Measurements from ENCODE around the gene RNU2-63P.
"Not testable (repeated sequence)": the region's sequence is repeated elsewhere in the genome, so short reads cannot be mapped to it uniquely, and the experiment has no call there.

The RNU2-63P gene

DNA sequence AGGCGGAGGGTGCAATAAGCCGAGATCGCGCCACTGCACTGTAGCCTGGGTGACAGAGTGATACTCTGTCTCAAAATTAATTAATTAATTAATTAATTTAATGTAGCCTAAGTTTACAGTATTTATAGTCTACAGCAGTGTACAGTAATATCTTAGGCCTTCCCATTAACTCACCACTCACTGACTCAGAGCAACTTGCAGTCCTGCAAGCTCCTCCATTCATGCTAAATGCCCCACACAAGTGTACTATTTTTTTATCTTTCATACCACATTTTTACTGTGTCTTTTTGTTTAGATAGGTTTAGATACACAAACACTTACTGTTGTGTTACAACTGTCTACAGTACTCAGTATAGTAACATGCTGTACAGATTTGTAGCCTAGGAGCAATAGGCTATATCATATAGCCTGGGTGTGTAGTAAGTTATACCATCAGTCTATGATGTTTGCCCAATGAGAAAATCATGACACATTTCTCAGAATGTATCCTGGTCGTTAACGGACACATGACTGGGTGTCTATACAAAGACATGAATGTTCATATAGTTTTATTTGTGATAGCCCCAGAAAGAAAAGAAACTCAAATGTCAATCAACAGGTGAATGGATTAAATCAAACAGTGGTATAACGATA, 15.8 kb upstream of the RNU2-63P start:
- no peak for DNase-seq

GRCh38 chr2:88028931-88029330, 12.6 kb upstream of the RNU2-63P start:
- DNase-seq: no peak

DNA sequence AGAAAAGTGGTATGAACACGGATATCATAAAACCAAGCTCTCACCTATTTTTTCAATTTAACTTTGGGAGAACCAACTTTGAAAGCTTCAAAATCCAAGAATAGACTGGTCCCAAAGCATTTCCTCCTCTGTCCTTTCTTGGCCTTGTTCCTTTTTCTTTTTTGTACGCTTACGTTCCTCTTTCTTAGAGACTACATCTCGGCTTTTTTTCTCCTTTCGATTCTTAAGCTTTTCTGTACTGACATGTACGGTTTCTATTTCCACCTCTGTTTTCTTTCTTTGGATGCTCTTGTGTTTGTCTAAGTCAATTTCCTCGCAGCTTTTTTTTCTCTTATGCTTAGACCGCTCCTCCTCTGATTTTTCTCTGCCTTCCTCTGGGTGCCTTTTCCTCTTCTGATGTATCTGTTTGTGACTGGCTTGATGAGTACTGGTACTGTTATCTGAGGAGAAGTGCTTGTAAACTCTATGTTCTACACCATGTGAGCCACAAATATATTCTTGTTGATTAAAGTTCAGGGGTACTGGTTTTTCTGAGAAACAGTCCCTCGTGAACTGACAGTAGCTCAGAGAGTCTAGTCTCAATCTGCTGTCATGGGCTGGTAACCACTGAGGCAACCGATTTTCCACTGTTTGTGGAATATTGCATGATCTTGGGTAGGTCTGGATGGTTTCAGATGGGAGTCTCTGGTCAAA, 11.5 kb upstream of the RNU2-63P start:
- no peak for DNase-seq

- no peak for DNase-seq
These were observed 8.2 kb upstream of the RNU2-63P start for GRCh38 chr2:88024509-88024908.

DNA sequence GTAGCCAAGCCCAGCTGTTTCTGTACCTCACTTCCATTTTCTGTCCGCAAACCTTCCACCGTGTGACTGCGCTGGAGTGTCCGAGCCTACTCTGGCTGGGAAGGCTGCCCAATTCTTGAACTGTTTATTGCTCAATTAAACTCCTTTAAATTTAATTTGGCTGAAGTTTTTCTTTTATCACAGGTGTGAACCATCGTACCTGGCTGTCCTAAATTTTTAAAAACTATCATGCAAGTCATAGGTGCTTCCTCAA, 6.2 kb upstream of the RNU2-63P start:
- DNase-seq: no peak

DNA sequence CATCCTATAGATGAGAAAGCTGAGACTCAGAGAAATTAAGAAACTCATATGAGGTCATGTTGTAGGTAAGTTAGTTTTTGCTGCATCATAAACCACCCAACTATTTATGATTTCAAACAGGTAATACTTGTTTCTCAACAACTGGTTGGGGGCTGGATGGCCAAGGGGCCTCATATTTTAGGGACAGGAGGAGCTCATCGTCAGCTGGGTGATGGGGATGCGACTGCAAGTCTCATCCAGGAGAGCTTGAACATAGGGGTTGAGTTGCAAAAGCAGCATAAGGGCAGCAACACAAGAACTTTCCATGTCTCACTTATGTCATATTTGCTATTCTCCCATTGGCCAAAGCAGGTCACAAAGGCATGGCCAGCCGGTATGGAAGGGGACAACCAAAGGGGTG, 3.6 kb upstream of the RNU2-63P start:
- DNase-seq: no peak

DNA sequence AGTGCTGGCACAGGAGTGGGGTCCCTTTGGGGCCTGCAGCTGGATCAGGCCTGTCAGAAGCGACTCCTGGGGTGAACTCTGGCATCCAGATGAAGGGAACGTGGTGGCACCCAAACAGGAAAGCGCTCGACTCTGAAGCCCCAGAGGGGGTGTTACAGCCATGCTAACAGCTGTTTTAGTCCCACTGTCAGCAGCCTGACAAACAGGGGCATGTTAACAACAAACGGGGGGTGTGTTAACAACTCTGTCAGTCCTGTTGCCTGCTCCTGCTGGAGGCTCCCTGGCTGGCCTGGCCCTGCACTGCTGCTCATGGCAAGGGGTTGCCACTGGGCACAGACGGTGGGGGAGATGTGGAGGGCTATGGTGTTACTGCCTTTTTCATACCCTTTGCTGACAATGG, 2.6 kb upstream of the RNU2-63P start:
- no peak for DNase-seq

DNA sequence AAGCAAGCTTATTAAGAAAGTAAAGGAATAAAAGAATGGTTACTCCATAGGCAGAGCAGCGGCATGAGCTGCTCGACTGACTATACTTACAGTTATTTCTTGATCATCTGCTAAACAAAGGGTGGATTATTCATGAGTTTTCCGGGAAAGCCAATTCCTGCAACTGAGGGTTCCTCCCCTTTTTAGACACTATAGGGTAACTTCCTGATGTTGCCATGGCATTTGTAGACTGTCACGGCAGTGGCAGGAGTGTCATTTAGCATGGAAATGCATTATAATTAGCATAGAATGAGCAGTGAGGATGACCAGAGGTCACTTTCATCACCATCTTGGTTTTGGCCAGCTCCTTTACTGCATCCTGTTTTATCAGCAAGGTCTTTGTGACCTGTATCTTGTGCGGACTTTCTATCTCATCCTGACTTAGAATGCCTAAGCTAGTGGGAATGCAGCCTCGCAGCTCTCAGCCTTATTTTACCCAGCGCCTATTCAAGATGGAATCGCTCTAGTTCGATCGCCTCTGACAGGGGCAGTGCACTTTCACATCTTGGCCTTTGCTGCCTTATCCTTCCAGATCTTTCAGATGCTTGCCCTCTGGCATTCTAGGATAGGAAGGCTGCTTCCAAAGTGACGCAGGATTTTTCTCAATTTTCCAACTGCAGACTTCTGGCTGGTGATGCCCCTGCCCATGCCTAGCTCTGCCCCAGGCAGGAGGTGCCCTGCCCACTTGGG, 1.9 kb upstream of the RNU2-63P start:
- DNase-seq: not testable (repeated sequence)

GRCh38 chr2:88017780-88018038, 1.4 kb upstream of the RNU2-63P start:
- not testable (repeated sequence) for DNase-seq

DNA sequence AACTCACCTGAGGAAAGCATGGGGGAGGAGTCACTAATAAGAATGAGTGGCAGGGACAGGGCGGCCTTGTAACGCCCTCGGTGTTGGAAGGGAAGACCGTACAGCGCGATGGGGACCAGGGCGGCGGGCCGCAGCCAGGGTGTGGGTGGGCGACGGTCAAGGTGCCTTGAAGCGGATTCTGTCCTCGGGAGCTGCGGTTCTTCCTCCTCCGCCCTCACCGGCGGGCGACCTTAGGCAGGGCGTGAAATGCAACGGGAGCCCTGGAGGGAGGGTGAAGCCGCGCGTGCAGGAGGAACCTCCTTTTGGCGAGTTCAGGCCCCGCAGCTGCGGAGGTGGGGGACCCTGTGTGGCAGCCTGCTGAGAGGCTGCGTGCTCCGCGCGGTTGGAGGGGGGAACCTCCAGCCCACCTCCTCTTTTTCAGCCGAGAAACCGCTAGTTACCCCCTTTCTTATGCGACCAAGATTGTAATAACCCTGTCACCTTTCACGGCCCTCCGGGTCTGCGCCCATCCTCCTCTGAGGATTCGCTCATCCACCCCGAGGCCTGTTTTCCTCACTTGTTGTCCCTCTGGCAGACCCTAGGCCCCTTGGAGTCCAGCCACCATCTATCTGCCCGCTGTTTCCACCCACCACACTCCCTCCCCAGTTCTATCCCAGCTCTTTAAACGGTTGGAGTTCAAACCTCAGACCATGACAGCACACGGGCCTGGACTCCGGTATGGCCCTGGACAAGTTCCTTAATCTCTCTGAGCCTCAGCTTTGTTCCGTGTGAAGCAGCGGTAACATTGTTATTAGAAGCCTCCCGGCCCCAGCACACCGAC, 823 bp upstream of the RNU2-63P start:
- DNase-seq: peak in 18 of 58 donors; percentile 39 to 83 (median 62)

DNA sequence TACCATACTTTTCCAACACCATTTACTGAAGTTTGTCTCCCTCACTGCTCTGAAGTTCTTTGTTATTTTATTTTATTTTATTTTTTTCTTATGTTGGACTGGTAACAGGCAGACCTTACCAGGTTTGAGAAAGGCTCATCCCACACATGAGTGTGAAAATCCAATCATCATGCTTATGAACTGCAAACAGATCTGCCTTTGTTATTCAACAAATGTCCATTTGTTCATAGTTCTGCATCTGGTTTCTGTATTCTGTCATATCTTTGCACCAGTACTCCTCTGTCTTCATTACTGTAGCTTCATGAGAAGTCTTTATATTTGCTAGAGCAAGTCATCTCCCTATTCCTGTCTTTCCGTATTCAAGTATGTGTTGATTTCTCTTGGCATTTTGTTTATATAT, 5.3 kb downstream of the RNU2-63P start:
- DNase-seq: peak in 1 of 58 donors; percentile 54

DNA sequence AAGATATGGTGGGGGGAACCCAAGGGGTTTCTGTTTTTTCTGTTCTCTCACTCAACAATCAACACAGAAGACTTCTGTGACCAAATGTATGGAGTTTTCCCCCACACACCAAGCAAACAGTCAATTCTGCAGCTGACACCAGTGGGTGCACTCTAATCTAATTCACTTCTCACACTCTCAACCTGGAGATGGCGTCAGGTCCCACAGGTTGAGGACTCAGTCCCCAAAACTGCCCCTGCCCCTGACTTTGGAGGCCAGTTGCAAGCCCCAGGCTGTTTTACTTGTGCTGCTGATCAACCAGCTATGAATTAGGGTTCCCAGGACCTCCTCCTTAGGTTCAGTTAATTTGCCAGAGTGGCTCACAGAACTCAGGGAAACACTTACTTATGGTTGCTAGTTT, 6.2 kb downstream of the RNU2-63P start:
- DNase-seq: no peak

DNA sequence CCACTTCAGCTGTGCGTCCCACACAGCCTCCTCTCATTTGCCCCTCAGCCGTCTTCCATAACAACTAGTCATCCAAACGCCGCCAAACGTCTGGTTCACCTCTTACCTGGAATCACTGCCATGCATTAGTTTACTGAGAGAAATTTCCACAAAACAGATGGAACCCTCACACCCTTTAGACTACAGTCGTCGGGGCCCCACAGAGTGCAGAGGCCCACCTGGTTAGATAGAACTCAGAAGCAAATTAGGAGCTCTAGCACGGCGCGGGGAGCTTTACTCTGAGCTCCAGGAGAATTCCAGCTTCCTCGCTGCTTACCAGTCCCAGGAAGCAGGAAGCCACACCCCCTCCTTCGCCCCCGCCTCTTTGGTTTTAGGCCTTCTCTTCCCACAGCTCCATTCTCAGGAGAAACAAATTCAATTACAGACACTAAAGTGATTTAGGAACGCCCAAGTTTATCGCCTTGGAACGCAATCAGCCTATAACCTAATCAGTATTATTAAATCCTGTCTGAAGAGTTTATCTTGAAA, 9.4 kb downstream of the RNU2-63P start:
- no peak for DNase-seq

DNA sequence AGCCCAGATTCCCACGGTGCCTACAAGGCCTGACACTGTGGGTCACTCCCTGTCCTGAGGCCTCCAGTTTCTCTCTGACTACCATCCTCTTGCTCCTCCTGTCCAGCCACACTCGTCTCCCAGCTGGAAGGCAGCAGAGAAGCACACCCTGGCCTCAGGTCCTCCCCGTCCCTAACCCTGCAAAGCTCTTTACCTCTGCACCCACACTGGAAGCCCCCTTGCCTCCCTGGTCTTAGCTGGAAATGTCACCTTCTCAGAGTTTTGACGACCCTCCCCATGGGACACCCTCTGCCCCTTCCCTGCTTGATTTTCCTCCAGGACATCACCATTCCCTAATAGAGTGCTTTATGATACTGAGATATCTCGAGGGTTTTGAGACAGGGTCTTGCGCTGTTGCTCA, 10.6 kb downstream of the RNU2-63P start:
- no peak for DNase-seq

GRCh38 chr2:88003074-88003755, 13.1 kb downstream of the RNU2-63P start:
- no peak for DNase-seq

GRCh38 chr2:88002359-88002707, 14.0 kb downstream of the RNU2-63P start:
- no peak for DNase-seq

DNA sequence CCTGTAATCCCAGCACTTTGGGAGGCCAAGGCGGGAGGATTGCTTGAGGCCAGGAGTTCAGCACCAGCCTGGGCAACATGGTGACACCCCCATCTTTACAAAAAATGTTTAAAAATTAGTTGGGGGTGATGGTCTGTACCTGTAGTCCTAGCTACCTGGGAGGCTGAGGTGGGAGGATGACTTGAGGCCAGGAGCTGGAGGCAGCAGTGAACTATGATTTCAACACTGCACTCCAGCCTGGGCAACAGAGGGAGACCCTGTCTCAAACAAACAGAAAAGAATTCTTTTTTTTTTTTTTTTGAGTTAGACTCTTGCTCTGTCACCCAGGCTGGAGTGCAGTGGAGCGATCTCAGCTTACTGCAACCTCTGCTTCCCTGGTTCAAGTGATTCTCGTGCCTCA, 15.9 kb downstream of the RNU2-63P start:
- DNase-seq: not testable (repeated sequence)

DNA sequence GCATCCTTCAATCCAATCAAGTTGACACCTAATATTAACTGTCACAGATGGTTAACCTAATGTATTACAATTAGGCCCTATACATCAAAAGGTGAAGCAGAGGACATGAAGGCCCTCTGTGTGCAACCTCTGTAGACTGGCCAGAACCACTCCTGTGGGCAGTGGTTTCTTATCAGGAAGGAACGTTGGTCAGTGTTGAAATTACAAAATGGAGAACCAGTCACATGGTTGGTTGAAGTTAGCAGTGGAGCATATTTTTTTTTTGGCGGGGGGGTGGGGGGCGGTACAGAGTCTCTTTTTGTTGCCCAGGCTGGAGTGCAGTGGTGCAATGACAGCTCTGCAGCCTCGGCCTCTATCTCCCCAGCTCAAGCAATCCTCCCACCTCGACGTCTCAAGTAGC, 19.8 kb downstream of the RNU2-63P start:
- no peak for DNase-seq

DNA sequence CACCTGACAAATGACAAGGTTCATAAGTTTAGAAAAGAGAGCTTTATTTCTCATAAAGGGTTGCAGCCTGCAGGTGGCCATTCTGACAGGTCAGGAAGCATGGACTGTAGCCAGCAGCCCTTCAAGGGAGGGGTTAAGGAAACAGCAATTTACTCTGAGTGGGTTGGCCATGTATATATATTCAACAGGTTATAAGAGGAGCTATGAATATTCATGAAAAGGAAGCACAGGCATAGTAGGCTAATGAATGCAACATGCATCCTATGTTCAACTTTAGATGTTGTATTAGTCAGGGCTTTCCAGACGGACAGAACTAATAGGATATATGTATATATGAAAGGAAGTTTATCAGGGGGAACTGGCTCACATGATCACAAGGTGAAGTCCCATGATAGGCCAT, 20.6 kb downstream of the RNU2-63P start:
- no peak for DNase-seq

GRCh38 chr2:87994304-87994850, 22.0 kb downstream of the RNU2-63P start:
- not testable (repeated sequence) for DNase-seq

- DNase-seq: not testable (repeated sequence)
These were observed 23.8 kb downstream of the RNU2-63P start for GRCh38 chr2:87992569-87992968.

All from anterior cingulate cortex (tissue), 58 donors.